ENCODE data around the gene PPA2. TPM values are rescaled to one million over a fixed set of nuclear protein-coding genes. Genes with fewer than 3 reads are reported as not detected.
"Not testable (repeated sequence)": the region's sequence is repeated elsewhere in the genome, so short reads cannot be mapped to it uniquely, and the experiment has no call there.

The PPA2 gene
- total RNA-seq, 4 donors from 2014 or later, result 182 to 435 (median 311) TPM

GRCh38 chr4:105469736-105470135 is 4.1 kb downstream of the PPA2 start:
- Histone ChIP-seq H3K4me3 (replicated peaks in 1 of 3) (no peak overlapping the region), H3K4me1 (peaks cover 14 to 19% of the 10 kb centered on the region in 2 donors), H3K27me3 (no peaks in the 10 kb centered on the region), H3K9me3 (no peaks in the 10 kb centered on the region), H3K36me3 (no peaks in the 10 kb centered on the region), H3K27ac (no peak overlapping the region)
- intact Hi-C loops (cut with DNase I), result loop anchor here (5.0 kb wide), 1 partner anchor 322 kb away; the partner anchor contains the start of gene TET2
- no peak for TF ChIP-seq POLR2A (IDR thresholded peaks at IDR 0.05)
- no peak for TF ChIP-seq CTCF (IDR thresholded peaks at IDR 0.05)
- WGBS, 2 donors, result 88 to 100% methylated on average over 1 of the region's 1 CpG
- DNase-seq, result no peak

GRCh38 chr4:105466580-105466979 is 7.3 kb downstream of the PPA2 start:
- intact Hi-C loops (cut with DNase I), result no loop called here
- no peak for DNase-seq
- no peak overlapping the region for H3K4me3 ChIP-seq (replicated peaks in 1 of 3)

GRCh38 chr4:105464563-105464962 is 9.3 kb downstream of the PPA2 start:
- WGBS, 2 donors, result 94 to 96% methylated on average over 2 of the region's 2 CpGs
- H3K4me1 ChIP-seq; DNase-seq; intact Hi-C loops (cut with DNase I); H3K4me3 ChIP-seq (replicated peaks in 1 of 3); H3K36me3 ChIP-seq; H3K27ac ChIP-seq; H3K27me3 ChIP-seq; H3K9me3 ChIP-seq: not testable (repeated sequence)

More at GRCh38 chr4:105466580-105466979, 7.3 kb downstream of the PPA2 start:
- Histone ChIP-seq H3K4me1 (peaks cover 5 to 7% of the 10 kb centered on the region in 2 donors), H3K27ac (no peak overlapping the region), H3K27me3 (no peaks in the 10 kb centered on the region), H3K36me3 (no peaks in the 10 kb centered on the region), H3K9me3 (no peaks in the 10 kb centered on the region)
- TF ChIP-seq CTCF (IDR thresholded peaks at IDR 0.05) (no peak), POLR2A (IDR thresholded peaks at IDR 0.05) (no peak)
- 89 to 95% methylated on average over 6 of the region's 6 CpGs for WGBS, 2 donors

- Histone ChIP-seq H3K4me3 (replicated peaks in 1 of 3) (no peak overlapping the region), H3K27ac (no peak overlapping the region), H3K4me1 (no peaks in the 10 kb centered on the region), H3K9me3 (no peaks in the 10 kb centered on the region), H3K27me3 (no peaks in the 10 kb centered on the region), H3K36me3 (no peaks in the 10 kb centered on the region)
- TF ChIP-seq POLR2A (IDR thresholded peaks at IDR 0.05) (no peak), CTCF (IDR thresholded peaks at IDR 0.05) (no peak)
- intact Hi-C loops (cut with DNase I), result no loop called here
- WGBS, 2 donors, result 93% methylated on average over 3 of the region's 3 CpGs
- DNase-seq, result no peak
Measured at GRCh38 chr4:105462576-105462975, 11.3 kb downstream of the PPA2 start.

- intact Hi-C loops (cut with DNase I), result no loop called here
- H3K27me3 ChIP-seq, result no peaks in the 10 kb centered on the region
- H3K9me3 ChIP-seq, result no peaks in the 10 kb centered on the region
- H3K36me3 ChIP-seq, result no peaks in the 10 kb centered on the region
- no peak overlapping the region for H3K27ac ChIP-seq
- DNase-seq, result no peak
- H3K4me1 ChIP-seq, result no peaks in the 10 kb centered on the region
- 96 to 98% methylated on average over 6 of the region's 6 CpGs for WGBS, 2 donors
- TF ChIP-seq CTCF (IDR thresholded peaks at IDR 0.05) (no peak), POLR2A (IDR thresholded peaks at IDR 0.05) (no peak)
- no peak overlapping the region for H3K4me3 ChIP-seq (replicated peaks in 1 of 3)
Measured at GRCh38 chr4:105461621-105462382, 12.1 kb downstream of the PPA2 start.

Data from thyroid gland (tissue), 4 donors.